ENCODE measurements around the gene RBM5.

RBM5 gene

DNA sequence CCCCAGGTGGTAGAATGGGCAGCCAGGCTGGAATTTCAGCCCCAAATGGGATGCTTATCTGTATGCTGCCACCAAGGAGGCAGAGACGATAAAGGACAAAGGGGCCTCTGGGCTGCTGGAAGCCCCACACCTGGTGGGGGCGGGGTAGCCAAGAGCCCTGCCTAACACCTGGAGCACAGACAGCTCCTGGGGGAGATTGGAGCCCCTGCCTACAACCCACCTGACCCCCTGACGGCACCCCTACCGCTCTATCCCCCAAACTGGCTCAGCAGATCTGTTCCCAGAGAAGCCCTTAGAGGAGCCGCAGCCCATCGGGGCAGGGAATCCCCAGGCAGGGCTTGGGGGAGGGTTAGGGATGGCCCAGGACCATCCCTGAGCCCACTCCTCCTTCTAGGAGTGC is 50.6 kb downstream of the RBM5 start:
- no peak for DNase-seq

DNA sequence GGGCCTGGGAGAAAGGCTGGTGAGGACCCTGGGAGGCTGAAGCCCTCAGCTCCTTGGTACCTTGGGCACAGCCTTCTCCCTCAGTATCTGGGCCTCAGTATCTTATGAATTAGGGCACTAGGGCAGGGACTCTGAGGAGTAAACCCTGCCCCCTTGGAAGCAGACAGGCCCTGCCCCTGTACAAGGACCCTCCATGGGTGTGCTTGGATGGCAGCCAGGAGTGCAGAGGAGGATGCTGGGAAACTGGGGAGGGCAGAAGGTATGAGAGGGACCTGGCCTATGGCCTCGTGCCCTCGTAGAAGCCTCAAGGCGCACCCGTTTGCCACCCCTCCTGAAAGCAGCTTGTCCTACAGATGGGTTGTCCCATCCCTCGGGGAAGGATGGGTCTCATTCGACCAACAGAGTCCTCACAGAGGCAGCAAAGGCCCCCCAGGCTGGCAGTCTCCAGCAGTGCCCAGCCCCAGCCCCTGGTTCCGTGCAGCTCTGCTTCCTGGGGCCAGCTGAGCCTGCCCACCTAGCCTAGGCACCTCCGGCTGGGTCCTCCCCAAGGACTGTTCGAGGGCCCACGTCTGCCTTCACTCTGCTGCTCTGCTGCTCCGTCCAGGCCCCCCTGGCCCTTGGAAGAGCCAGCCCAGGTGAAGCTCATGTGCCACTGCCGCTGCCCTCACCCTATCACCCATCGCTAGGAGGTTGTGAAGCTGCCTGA is 51.2 kb downstream of the RBM5 start:
- DNase-seq: no peak

DNA sequence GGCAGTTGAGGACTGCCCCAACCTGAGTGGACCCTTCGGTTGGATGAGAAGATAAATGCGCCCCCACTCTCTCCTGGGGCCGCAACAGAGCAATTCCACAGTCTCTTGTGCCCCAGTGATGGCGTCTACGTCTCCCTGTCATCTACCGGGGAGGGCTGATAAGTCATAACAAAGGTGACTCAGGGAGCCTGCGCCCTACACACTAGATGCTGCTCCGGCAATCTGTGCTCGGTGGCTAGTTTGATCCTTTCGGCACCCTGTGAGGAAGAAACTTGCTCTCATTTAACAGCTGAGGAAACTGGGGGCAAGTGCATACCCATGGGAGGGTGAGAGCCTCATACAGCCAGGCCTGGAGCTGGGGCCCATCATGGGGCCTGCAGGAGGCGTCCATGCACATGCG is 52.3 kb downstream of the RBM5 start:
- no peak for DNase-seq

DNA sequence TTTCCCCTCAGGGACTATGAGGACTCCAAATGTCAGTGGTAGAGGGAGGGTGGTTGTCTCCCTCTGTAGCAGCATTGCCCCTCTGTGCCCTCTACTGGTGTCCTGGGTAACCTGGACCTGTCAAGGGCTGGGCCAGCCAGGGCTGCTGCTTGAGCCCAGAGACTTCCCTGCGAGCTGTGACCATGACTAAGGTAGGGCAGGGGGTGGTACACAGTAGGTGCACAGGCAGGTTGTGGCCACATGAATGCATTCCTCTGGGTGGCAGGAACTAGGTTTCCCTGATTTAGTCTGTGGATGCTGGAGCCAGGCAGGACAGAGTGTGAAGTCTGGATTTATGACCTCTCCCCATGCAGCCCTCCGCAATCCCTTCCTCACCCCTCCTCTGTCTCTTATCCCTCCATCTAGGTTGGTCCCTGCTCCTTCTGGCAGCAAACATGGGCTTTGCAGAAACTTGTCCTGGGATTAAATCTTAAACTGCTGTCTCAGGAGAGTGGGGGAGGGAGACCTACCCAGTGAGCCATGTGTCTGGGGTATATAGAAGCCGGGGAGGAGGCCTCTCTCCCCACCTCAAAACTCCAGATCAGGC is 57.7 kb downstream of the RBM5 start:
- no peak for DNase-seq

DNA sequence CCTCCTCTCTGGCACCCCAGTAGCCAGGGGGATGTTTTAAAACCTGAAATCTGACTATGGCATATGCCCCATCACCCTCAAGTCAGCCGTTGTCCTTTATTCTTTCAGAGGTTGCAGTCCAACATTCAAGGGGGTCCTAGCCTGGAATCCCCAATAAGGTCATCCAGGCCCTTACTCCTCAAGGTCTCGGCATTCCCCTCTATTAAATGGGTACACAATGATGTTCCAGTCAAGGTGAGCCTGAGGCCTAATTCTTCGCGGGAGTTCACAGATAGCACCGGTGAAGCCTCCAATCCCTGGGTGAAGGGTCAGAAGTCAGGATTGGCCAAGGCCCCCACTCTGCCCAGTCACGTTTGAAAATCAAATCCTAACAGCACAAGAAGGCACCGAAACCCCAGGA is 58.3 kb downstream of the RBM5 start:
- no peak for DNase-seq

DNA sequence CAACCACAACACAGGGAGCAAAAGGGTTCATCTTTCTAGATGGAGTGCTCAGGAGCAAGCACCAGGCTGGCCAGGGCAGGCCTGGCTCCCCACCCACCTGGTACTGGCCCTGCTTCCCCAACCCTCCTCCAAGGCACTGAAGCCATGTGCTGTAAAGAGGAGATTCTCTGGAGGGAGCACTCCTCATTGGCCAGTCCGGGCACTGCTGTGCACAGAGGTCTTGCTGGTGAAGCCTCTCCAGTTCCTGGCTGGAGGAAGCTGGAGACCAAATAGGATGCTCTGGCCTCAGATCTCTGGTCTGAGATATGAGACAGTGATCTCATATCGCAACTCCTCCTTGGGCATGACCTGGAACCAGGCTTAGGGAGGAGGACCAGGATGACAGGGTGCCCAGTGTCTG is 58.7 kb downstream of the RBM5 start:
- no peak for DNase-seq

DNA sequence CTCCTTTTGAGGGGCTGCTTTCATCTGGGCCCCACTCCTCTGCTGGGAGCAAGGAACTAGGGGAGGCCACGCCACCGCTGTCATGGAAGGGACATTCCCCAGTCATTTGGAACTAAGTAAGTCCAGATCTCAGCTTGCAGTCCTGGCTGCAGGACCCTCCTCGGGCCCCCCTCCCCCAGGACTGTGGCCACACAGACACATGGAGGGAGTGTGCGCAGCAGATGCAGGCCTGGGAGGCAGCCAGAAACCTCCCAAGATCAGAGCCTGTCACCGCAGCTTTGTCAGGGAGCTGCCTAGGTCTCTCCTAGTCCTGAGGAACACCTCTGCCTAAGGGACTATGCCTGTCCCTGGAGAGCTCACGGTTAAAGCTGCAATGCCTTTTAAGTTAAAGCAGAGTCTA is 59.1 kb downstream of the RBM5 start:
- no peak for DNase-seq

DNA sequence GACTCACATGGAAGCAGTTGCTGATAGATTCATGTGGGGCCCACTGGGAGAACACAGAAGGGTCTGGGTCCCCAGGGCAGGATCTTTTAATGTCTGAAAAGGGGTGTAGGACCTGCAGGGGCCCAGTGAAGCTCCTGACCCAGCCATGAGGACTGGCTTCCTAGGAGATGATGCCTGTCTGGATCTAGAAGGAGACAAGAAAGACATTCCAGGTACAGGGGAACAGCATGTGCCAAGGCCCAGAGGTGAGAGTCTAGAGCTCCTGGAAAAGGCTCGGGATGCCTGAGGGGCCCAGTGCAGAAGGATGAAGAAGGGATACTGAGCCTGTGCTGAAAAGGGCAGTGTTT is 61.7 kb downstream of the RBM5 start:
- DNase-seq: no peak

DNA sequence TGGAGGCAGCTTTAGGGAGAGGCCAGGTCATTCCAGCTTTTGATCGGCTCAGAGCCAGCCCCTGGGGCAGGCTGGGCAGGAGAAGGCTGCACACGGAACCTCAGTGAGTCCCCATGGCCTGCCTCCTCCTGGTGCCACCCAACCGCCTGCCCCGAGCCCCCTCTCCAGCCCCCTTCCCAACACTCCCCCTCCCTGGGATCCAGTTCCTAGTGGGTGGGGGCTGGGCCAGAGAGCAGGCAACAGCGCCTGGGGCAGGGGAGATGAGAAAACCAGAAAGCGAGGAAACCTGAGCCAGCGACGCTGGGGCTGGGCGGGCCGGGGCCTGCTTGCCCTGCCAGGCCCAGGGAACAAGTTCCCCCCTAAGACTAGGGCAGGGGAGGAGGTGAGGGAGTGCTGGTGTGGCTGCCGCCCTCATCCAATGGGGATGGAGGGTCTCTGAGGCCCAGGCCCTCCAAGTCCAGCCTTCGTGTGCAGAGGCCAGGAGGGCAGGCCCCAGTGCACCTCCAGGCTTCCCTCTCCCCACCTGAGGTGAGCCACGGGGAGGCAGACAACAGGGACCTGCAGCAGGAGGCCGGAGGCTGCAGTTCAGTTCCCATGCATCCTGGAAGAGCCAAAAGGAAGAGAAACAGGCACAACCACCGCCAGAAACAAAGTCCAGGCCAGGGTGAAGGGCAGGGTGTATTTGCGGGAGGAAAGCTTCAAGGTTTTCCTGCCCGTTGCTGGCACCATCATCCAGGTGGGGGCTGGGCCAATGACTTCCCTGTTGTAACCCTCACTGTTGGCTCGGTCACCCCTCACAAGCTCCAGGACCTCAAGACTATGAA is 62.4 kb downstream of the RBM5 start:
- no peak for DNase-seq

DNA sequence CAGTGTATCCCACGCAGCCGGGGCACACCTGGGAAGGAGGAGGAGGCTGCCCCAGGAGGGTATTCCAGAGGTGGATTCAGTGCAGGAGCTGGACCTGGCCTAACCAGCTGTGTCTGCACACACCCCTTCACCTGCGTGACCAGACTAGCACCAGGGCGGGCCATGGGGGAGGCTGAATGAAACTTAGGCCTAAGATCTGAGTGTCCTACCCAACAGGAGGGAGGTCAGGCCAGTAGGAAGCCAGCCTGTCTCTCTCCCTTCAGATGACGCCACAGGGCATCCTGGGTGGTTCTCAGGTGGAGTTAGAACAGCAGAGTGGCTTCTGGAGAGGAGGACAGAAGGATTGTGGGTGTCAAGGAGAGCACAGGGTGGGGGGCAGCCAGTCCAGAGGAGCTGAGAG is 63.0 kb downstream of the RBM5 start:
- DNase-seq: no peak

DNA sequence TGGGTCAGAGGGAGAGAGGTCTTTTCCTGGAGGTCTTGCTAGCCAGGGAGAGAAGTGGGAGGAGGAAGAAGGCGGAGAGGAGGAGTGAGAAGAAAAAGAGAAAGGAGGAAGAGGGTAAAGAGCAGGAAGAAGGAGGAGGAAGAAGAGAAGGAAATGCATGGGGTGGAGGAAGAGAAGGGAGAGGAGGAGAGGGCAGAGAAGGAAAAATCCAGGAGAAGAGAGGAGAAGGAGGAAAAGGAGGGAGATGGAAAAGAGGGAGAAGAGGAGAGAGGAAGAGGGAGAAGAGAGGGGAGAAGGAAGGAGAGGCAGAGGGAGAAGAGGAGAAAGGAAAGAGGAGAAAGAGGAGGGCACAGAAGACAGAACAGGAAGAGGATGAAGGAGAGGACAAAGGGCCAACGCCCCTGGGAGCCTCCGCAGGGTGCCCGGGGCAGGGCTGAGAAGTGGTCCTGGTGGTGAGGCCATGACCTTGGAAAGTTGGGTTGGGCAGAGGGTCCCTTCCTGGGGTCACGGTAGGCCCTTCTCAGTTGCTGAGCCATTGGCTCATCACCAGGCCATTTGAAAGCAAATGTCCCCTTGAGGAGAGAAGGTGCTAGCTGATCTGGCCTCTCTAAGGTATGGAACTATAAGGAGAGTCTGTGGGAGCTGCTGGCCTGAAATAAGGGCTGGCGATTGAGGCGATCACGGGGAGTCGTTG is 65.2 kb downstream of the RBM5 start:
- no peak for DNase-seq

DNA sequence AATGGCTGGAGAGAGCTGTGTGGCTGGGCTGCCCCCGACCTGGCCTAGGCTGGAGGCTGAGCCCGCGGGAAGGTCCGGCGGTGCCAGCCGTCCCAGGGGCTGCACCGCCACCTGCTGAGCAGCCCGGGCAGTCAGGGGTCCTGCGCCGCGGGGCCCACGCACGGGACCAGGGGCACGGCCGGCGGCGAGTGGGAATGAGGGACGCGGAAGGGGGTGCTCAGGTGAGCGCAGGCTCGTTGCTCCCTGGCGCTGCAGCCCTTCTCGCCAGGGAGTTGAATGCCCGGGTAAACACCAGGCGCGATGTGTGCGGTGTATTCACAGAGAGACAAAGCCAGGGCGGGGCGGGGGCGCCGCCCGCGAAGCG is 65.7 kb downstream of the RBM5 start:
- no peak for DNase-seq

DNA sequence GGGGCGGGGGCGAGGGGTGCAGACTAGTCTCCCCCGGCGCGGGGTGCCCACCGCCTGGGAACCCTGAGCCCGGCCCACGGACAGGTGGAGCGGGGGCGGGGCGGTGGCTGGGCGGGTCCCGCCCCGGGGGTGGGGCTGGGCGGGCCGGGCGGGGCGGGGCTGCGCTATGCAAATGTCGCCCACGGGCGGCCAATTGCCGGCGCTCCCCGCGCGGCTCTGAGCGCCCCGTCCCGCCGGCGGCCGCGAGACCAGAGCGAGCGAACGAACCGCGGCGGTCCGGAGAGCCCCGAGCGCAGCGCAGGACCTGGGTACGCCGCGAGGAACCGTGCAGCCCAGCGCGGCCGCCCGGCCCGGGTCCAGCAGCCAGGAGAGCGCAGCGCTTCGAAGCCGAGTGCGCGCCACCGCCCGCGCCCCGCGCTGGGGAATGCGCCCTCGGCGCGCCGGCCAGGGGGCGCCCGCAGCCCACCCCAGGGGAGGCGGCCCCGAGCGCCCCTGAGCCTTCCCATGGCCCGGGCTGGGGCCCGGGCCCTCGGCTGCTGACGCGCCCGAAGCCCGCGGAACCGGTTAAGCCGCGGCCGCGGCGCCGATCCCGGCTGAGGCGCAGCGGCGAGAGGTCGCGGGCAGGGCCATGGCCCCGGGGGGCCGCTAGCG is 66.2 kb downstream of the RBM5 start, which contains the start of gene SEMA3F:
SEMA3F (plus strand) TSS at position 485 of the 651 bp plus-strand sequence. CDS start 4,299 bp downstream, outside the sequence.
- DNase-seq: peak; percentile 58

DNA sequence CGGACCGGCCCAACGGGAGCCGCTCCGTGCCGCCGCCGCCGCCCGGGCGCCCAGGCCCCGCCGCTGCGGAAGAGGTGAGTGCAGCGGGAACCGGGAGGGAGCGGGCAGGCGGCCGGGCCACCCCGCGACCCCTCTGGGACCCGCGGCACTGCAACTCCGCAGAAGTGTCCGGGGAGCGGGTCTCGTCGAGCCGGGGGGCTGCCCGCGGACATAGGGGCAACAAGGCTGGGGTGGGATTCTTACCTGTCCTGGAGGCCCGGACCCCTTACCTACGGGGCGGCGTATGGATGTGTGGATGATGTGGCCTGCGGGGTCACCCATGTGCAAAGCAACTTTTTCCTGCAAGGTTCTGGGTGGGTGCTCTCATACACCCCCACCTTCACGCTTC is 66.8 kb downstream of the RBM5 start:
- DNase-seq: no peak

DNA sequence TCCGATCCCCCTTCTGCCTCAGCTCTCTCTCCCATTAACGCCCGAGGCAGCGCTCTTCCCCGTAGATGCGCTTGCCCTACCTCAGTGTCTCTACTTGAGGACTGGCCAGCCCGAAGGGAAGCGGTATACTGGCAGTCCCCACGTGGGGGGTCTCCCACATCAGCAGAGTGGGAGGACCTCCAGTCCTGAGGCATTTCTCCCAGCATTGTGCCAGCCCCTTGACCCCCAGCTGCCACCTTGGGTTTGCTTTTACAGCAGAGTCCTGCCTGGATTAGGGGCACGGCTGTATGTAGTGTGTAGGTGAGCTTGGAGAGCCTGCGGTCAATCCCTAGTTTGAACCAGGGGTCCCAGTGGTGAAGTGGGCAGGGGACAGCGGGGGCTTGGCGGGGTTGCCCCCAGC is 67.2 kb downstream of the RBM5 start:
- DNase-seq: no peak

DNA sequence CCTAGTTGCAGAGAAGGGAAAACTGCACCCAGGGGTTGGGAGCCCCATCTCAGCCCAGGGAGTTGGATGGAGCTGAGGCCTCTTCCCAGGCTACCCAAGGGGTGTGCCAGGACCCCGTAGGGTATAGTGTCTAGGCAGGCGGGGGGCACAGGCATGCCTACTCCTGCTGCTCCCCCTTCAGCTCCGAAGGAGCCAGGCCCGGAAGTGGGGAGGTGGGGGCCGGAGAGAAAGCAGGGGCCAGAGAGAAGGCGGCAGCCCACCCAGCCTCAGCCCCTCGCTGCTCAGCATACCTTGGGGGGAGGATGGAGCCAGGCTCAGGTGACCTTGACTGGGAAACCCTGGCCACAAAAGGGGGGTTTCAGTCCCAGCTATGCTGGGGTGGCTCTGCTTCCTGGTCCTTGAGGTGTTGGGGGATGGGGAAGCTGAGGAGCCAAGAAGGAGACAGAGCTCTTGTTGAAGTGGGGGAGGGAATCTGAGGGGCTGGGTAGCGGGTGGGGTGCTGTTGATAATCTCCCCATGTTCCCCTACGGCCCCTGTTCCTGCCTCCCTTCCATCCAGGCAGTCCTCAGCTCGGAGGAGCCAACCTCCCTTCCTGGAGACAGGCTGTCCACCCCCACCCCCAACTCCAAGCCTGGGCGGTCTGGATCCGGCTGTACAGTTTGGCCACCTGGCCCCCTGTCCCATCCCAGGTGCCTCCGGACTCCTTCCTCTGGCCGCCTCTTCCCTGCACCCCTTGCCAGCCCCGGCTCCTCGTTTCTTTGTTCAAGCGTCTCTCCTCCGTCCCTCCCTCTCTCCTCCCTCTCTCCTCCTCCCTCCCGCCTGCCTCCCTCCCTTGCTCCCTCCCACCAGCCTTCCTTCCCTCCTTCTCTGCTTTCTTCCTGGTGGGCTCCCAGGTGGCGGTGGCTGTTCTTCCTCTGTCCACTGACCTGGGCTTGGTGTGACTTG is 68.1 kb downstream of the RBM5 start:
- DNase-seq: no peak

DNA sequence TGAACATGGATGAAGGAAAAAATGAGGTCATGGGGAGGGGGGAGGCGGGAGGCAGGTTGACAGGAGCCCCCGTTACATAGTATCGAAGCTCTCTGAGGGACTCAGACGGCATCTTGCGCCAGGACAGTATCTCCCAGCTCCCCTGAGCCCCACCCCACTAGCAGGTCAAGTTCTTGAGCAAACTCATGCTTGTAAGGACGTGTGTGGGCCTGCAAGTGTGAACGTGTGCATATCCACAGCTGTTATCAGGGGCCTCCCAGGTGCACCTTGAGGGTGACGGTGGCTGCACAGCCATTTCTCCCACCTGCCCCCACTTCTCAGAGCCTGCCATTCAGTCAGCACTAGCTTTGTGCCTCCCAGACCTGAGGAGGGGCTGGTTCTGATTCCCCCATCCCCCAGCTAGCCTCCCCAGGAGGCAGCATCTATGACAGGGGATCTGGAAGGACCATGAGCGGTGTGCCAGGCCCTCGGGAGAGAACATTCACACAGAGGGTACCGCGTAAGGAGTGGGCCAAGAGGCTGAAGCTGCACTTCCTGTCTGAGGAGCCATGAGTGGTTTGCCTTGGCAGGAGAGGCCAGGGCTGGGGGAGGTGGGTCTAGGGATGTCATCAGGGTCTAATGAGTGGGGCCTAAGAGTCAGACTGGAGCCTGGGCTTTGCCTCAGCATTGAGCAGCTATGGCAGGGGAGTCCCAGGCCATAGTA is 69.3 kb downstream of the RBM5 start:
- no peak for DNase-seq

DNA sequence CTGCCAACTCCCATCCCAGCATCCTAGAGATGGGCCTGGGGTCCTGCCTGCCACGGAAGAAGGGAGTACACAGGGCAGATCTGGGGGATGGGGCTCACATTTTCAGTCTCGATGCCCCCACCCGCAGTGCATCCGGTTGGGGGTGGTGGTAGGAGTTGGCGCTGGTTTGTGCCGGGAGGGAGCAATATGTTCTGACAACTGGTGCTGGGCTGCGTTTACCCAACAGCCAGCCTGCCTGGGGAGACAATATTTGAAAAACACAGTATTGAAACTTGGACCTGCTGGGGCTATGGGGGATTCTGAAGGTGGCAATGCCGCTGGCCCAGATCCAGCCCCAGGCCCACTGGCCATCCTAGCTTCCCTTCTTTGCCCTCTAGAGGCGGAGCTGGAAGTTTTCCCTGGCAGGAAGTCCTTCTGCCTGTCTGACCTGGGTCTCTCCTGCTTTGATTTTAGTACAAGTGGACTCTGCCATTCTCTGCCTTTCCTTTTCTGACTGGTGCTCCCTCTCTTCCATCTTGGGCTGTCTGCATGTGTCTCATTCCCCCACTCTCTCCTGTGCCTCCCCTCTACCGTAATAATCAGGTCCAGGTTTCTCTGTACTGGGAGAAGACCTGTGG is 69.9 kb downstream of the RBM5 start:
- no peak for DNase-seq

DNA sequence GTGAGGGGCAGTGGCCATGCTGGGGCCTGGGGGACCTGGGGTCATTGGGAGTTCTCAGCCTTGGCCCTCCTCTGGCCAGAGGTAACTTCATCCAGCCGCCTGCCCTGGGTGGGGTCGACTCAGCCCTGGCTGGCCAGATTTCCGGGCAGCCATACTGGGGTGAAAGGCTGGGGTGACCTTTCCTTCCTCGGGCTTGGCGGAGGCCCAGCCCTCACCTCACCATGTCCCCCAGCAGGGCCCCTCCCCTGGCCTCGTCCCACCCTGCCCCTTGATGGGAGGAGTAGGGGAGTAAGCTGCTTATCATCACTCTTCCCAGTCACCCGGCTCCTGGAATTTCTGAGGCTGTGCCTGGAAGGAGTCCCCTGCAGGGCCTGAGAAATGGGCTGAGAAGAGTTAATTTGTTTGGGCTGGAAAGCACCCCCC is 71.9 kb downstream of the RBM5 start:
- DNase-seq: peak; percentile 51

DNA sequence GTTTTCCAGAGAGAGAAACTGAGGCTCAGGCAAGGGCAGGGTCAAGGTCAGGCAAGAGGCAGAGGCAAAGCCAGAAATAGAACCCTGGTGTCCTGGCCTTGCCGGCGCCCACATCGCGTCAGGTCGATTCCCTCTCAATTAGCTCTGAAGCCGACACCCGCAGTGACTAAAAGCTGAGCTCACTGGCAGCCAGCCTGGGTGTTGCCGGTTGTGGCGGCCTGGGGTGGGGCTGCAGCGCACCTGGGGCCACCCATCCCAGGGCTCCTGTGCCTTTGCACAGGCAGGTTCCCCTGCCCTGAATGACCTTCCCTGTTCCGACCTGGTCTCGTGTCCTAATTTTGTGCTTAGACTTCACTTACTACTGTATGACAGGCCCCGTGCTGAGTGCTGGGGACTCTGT is 72.6 kb downstream of the RBM5 start:
- no peak for DNase-seq
